ENCODE measurements around the gene ZBTB7C. TPM values are rescaled to one million over a fixed set of nuclear protein-coding genes. Genes with fewer than 3 reads are reported as not detected.

ZBTB7C gene
- total RNA-seq, 1 experiment from 2014 or later, result 0.18 TPM

- H3K4me3 Mint-ChIP-seq (ENCODE audit: unreplicated experiment), result no peak overlapping the region
- POLR2A ChIA-PET, result no interaction called here
Measured at GRCh38 chr18:48318436-48318835, 90.7 kb downstream of the ZBTB7C start.

GRCh38 chr18:48317781-48318381 lies 91.3 kb downstream of the ZBTB7C start:
- CTCF ChIA-PET, result interaction anchor here (0.7 kb wide), 1 partner anchor 57 kb away, joined by 3 read pairs; no protein-coding TSS in a partner anchor

More at GRCh38 chr18:48318436-48318835, 90.7 kb downstream of the ZBTB7C start:
- no peak for DNase-seq
- Mint-ChIP-seq H3K4me1 (ENCODE audit: low read depth, unreplicated experiment) (peaks cover 8% of the 10 kb centered on the region), H3K27ac (ENCODE audit: unreplicated experiment) (no peak overlapping the region), H3K9me3 (ENCODE audit: unreplicated experiment) (no peaks in the 10 kb centered on the region), H3K27me3 (ENCODE audit: insufficient read depth, unreplicated experiment) (no peaks in the 10 kb centered on the region), H3K36me3 (ENCODE audit: insufficient read depth, unreplicated experiment) (no peaks in the 10 kb centered on the region)
- Histone ChIP-seq H3K4me3 (ENCODE audit: low read depth, low read length) (no peak overlapping the region), H3K4me1 (no peaks in the 10 kb centered on the region), H3K27me3 (replicated peaks; ENCODE audit: control insufficient read depth, insufficient read depth, low read length) (no peaks in the 10 kb centered on the region; the same call in 1 of the 2 replicates), H3K9me3 (no peaks in the 10 kb centered on the region), H3K36me3 (ENCODE audit: control insufficient read depth, insufficient read depth, low read length) (no peaks in the 10 kb centered on the region)
- no peak for TF ChIP-seq CTCF (IDR thresholded peaks at IDR 0.05; ENCODE audit: insufficient read depth in 1 of 2, low read depth in 1 of 2, low read length in 1 of 2, severe bottlenecking in 1 of 2, unreplicated experiment in 1 of 2)
- intact Hi-C loops (cut with micrococcal nuclease; ENCODE audit: unreplicated experiment), result no loop called here
- BruUV-seq (replicated peaks), result no TSS peak
- CTCF ChIA-PET, result no interaction called here

GRCh38 chr18:48316177-48316576 lies 93.0 kb downstream of the ZBTB7C start:
- H3K9me3 ChIP-seq, result no peaks in the 10 kb centered on the region
- no peaks in the 10 kb centered on the region for H3K4me1 ChIP-seq
- H3K36me3 Mint-ChIP-seq (ENCODE audit: insufficient read depth, unreplicated experiment), result no peaks in the 10 kb centered on the region
- ChIA-PET CTCF (no interaction called here), POLR2A (no interaction called here)
- H3K27ac Mint-ChIP-seq (ENCODE audit: unreplicated experiment), result no peak overlapping the region
- no peak overlapping the region for H3K4me3 ChIP-seq (ENCODE audit: low read depth, low read length)
- no peaks in the 10 kb centered on the region for H3K9me3 Mint-ChIP-seq (ENCODE audit: unreplicated experiment)
- no peaks in the 10 kb centered on the region for H3K27me3 ChIP-seq (replicated peaks; ENCODE audit: control insufficient read depth, insufficient read depth, low read length)
- TF ChIP-seq CTCF (IDR thresholded peaks at IDR 0.05; ENCODE audit: insufficient read depth in 1 of 2, low read depth in 1 of 2, low read length in 1 of 2, severe bottlenecking in 1 of 2, unreplicated experiment in 1 of 2), result no peak
- no peaks in the 10 kb centered on the region for H3K27me3 Mint-ChIP-seq (ENCODE audit: insufficient read depth, unreplicated experiment)
- H3K36me3 ChIP-seq (ENCODE audit: control insufficient read depth, insufficient read depth, low read length), result no peaks in the 10 kb centered on the region
- intact Hi-C loops (cut with micrococcal nuclease; ENCODE audit: unreplicated experiment), result no loop called here
- no TSS peak for BruUV-seq (replicated peaks)
- DNase-seq, result no peak
- H3K4me1 Mint-ChIP-seq (ENCODE audit: low read depth, unreplicated experiment), result peaks cover 8% of the 10 kb centered on the region
- H3K4me3 Mint-ChIP-seq (ENCODE audit: unreplicated experiment), result no peak overlapping the region

More at GRCh38 chr18:48317781-48318381, 91.3 kb downstream of the ZBTB7C start:
- Histone ChIP-seq H3K27me3 (replicated peaks; ENCODE audit: control insufficient read depth, insufficient read depth, low read length) (no peaks in the 10 kb centered on the region; the same call in 1 of the 2 replicates), H3K36me3 (ENCODE audit: control insufficient read depth, insufficient read depth, low read length) (no peaks in the 10 kb centered on the region), H3K4me3 (ENCODE audit: low read depth, low read length) (no peak overlapping the region), H3K4me1 (no peaks in the 10 kb centered on the region), H3K9me3 (no peaks in the 10 kb centered on the region)
- POLR2A ChIA-PET, result no interaction called here
- TF ChIP-seq CTCF (IDR thresholded peaks at IDR 0.05; ENCODE audit: insufficient read depth in 1 of 2, low read depth in 1 of 2, low read length in 1 of 2, severe bottlenecking in 1 of 2, unreplicated experiment in 1 of 2), result no peak
- DNase-seq, result no peak
- Mint-ChIP-seq H3K4me1 (ENCODE audit: low read depth, unreplicated experiment) (peaks cover 8% of the 10 kb centered on the region), H3K4me3 (ENCODE audit: unreplicated experiment) (no peak overlapping the region), H3K27me3 (ENCODE audit: insufficient read depth, unreplicated experiment) (no peaks in the 10 kb centered on the region), H3K9me3 (ENCODE audit: unreplicated experiment) (no peaks in the 10 kb centered on the region), H3K27ac (ENCODE audit: unreplicated experiment) (no peak overlapping the region), H3K36me3 (ENCODE audit: insufficient read depth, unreplicated experiment) (no peaks in the 10 kb centered on the region)
- no TSS peak for BruUV-seq (replicated peaks)
- intact Hi-C loops (cut with micrococcal nuclease; ENCODE audit: unreplicated experiment), result no loop called here
